ENCODE results near the gene XXYLT1.

The XXYLT1 gene

GRCh38 chr3:195097331-195098255 lies 173.4 kb downstream of the XXYLT1 start:
- no peaks in the 10 kb centered on the region for H3K9me3 ChIP-seq (ENCODE audit: control insufficient read depth, low read length)
- WGBS = 81% methylated on average over 19 of the region's 22 CpGs
- H3K4me3 ChIP-seq (ENCODE audit: insufficient read depth in 1 of 2, low read depth in 1 of 2, low read length in 2 of 2) = no peak overlapping the region
- H2BK15ac ChIP-seq (ENCODE audit: low read depth, poor library complexity, severe bottlenecking) = no peak overlapping the region
- no peak overlapping the region for H3K9ac ChIP-seq (ENCODE audit: low read length)
- H3K27me3 ChIP-seq (ENCODE audit: control insufficient read depth in 1 of 2, insufficient read depth in 1 of 2, low read length in 2 of 2) = no peaks in the 10 kb centered on the region
- H3K4ac ChIP-seq (ENCODE audit: low read depth in 1 of 2, low read length in 2 of 2) = no peak overlapping the region
- peaks cover 12% of the 10 kb centered on the region for H3K79me1 ChIP-seq (replicated peaks; ENCODE audit: low read length, poor library complexity, severe bottlenecking)
- H4K8ac ChIP-seq (ENCODE audit: low read length) = no peak overlapping the region
- no peak overlapping the region for H4K91ac ChIP-seq (ENCODE audit: low read length)
- H3K14ac ChIP-seq (ENCODE audit: low read length in 2 of 2) = no peak overlapping the region
- no peak overlapping the region for H2BK120ac ChIP-seq (ENCODE audit: low read depth, low read length)
- no peak overlapping the region for H3K18ac ChIP-seq (ENCODE audit: low read depth in 1 of 2, low read length in 2 of 2)
- H3K36me3 ChIP-seq (ENCODE audit: control insufficient read depth in 1 of 2, insufficient read depth in 2 of 2, low read depth in 1 of 2, low read length in 2 of 2) = peaks cover 0 to 5% of the 10 kb centered on the region in 2 experiments
- no peak overlapping the region for H3K23ac ChIP-seq (ENCODE audit: low read length in 2 of 2)
- H2AK5ac ChIP-seq (ENCODE audit: low read length, severe bottlenecking) = no peak overlapping the region
- no peak overlapping the region for H3K4me2 ChIP-seq (ENCODE audit: low read length, poor library complexity, severe bottlenecking)
- H3K27ac ChIP-seq (ENCODE audit: low read length, poor library complexity, severe bottlenecking) = no peak overlapping the region
- no peak overlapping the region for H2BK12ac ChIP-seq (ENCODE audit: low read length in 2 of 2)
- H2AFZ ChIP-seq (ENCODE audit: low read depth, low read length) = no peak overlapping the region
- peaks cover 19% of the 10 kb centered on the region for H3K4me1 ChIP-seq (ENCODE audit: control insufficient read depth, insufficient read depth, low read depth, low read length)
- DNase-seq = no peak
- H2BK5ac ChIP-seq (ENCODE audit: low read depth, low read length, poor library complexity, severe bottlenecking) = no peak overlapping the region

- Histone ChIP-seq H2BK15ac (ENCODE audit: low read depth, poor library complexity, severe bottlenecking) (no peak overlapping the region), H3K4me1 (ENCODE audit: control insufficient read depth, insufficient read depth, low read depth, low read length) (peaks cover 19% of the 10 kb centered on the region), H3K4me3 (ENCODE audit: insufficient read depth in 1 of 2, low read depth in 1 of 2, low read length in 2 of 2) (no peak overlapping the region), H3K4ac (ENCODE audit: low read depth in 1 of 2, low read length in 2 of 2) (no peak overlapping the region), H2BK5ac (ENCODE audit: low read depth, low read length, poor library complexity, severe bottlenecking) (no peak overlapping the region), H3K9me3 (ENCODE audit: control insufficient read depth, low read length) (no peaks in the 10 kb centered on the region), H3K14ac (ENCODE audit: low read length in 2 of 2) (peak overlapping the region in 1 of 2 experiments; percentile 18), H2AK5ac (ENCODE audit: low read length, severe bottlenecking) (no peak overlapping the region), H2BK12ac (ENCODE audit: low read length in 2 of 2) (no peak overlapping the region), H3K18ac (ENCODE audit: low read depth in 1 of 2, low read length in 2 of 2) (no peak overlapping the region), H3K9ac (ENCODE audit: low read length) (no peak overlapping the region), H2BK120ac (ENCODE audit: low read depth, low read length) (no peak overlapping the region), H3K23ac (ENCODE audit: low read length in 2 of 2) (no peak overlapping the region), H3K27me3 (ENCODE audit: control insufficient read depth in 1 of 2, insufficient read depth in 1 of 2, low read length in 2 of 2) (no peaks in the 10 kb centered on the region), H3K27ac (ENCODE audit: low read length, poor library complexity, severe bottlenecking) (no peak overlapping the region), H4K91ac (ENCODE audit: low read length) (no peak overlapping the region), H4K8ac (ENCODE audit: low read length) (no peak overlapping the region), H2AFZ (ENCODE audit: low read depth, low read length) (no peak overlapping the region), H3K79me1 (replicated peaks; ENCODE audit: low read length, poor library complexity, severe bottlenecking) (peaks cover 12% of the 10 kb centered on the region), H3K36me3 (ENCODE audit: control insufficient read depth in 1 of 2, insufficient read depth in 2 of 2, low read depth in 1 of 2, low read length in 2 of 2) (peaks cover 0 to 5% of the 10 kb centered on the region in 2 experiments), H3K4me2 (ENCODE audit: low read length, poor library complexity, severe bottlenecking) (no peak overlapping the region)
- 96% methylated on average over 12 of the region's 13 CpGs for WGBS
- no peak for DNase-seq
These were observed 174.3 kb downstream of the XXYLT1 start for GRCh38 chr3:195096484-195097330.

- no peak overlapping the region for H2BK15ac ChIP-seq (ENCODE audit: low read depth, poor library complexity, severe bottlenecking)
- no peak overlapping the region for H2AFZ ChIP-seq (ENCODE audit: low read depth, low read length)
- no peak overlapping the region for H4K8ac ChIP-seq (ENCODE audit: low read length)
- no peak overlapping the region for H3K9ac ChIP-seq (ENCODE audit: low read length)
- H2BK5ac ChIP-seq (ENCODE audit: low read depth, low read length, poor library complexity, severe bottlenecking) = no peak overlapping the region
- no peak overlapping the region for H3K4me3 ChIP-seq (ENCODE audit: insufficient read depth in 1 of 2, low read depth in 1 of 2, low read length in 2 of 2)
- H3K14ac ChIP-seq (ENCODE audit: low read length in 2 of 2) = peak overlapping the region in 1 of 2 experiments; percentile 18
- H3K36me3 ChIP-seq (ENCODE audit: control insufficient read depth in 1 of 2, insufficient read depth in 2 of 2, low read depth in 1 of 2, low read length in 2 of 2) = peaks cover 0 to 5% of the 10 kb centered on the region in 2 experiments
- no peak overlapping the region for H3K4me2 ChIP-seq (ENCODE audit: low read length, poor library complexity, severe bottlenecking)
- H3K79me1 ChIP-seq (replicated peaks; ENCODE audit: low read length, poor library complexity, severe bottlenecking) = peaks cover 12% of the 10 kb centered on the region
- no peaks in the 10 kb centered on the region for H3K9me3 ChIP-seq (ENCODE audit: control insufficient read depth, low read length)
- no peak overlapping the region for H2AK5ac ChIP-seq (ENCODE audit: low read length, severe bottlenecking)
- no peak overlapping the region for H3K23ac ChIP-seq (ENCODE audit: low read length in 2 of 2)
- peaks cover 19% of the 10 kb centered on the region for H3K4me1 ChIP-seq (ENCODE audit: control insufficient read depth, insufficient read depth, low read depth, low read length)
- H2BK12ac ChIP-seq (ENCODE audit: low read length in 2 of 2) = no peak overlapping the region
- no peak overlapping the region for H3K4ac ChIP-seq (ENCODE audit: low read depth in 1 of 2, low read length in 2 of 2)
- H3K27me3 ChIP-seq (ENCODE audit: control insufficient read depth in 1 of 2, insufficient read depth in 1 of 2, low read length in 2 of 2) = no peaks in the 10 kb centered on the region
- no peak overlapping the region for H3K18ac ChIP-seq (ENCODE audit: low read depth in 1 of 2, low read length in 2 of 2)
- WGBS = 95% methylated on average over 11 of the region's 11 CpGs
- H3K27ac ChIP-seq (ENCODE audit: low read length, poor library complexity, severe bottlenecking) = no peak overlapping the region
- no peak overlapping the region for H2BK120ac ChIP-seq (ENCODE audit: low read depth, low read length)
- H4K91ac ChIP-seq (ENCODE audit: low read length) = no peak overlapping the region
- no peak for DNase-seq
These were observed 174.9 kb downstream of the XXYLT1 start for GRCh38 chr3:195096053-195096452.

- no peak overlapping the region for H3K4ac ChIP-seq (ENCODE audit: low read depth in 1 of 2, low read length in 2 of 2)
These were observed 175.3 kb downstream of the XXYLT1 start for GRCh38 chr3:195095704-195096036.

More at GRCh38 chr3:195095704-195096036, 175.3 kb downstream of the XXYLT1 start:
- Histone ChIP-seq H3K23ac (ENCODE audit: low read length in 2 of 2) (no peak overlapping the region), H3K4me1 (ENCODE audit: control insufficient read depth, insufficient read depth, low read depth, low read length) (peaks cover 19% of the 10 kb centered on the region), H2AFZ (ENCODE audit: low read depth, low read length) (no peak overlapping the region), H3K4me2 (ENCODE audit: low read length, poor library complexity, severe bottlenecking) (no peak overlapping the region), H2BK15ac (ENCODE audit: low read depth, poor library complexity, severe bottlenecking) (no peak overlapping the region), H3K4me3 (ENCODE audit: insufficient read depth in 1 of 2, low read depth in 1 of 2, low read length in 2 of 2) (no peak overlapping the region), H2AK5ac (ENCODE audit: low read length, severe bottlenecking) (no peak overlapping the region), H3K18ac (ENCODE audit: low read depth in 1 of 2, low read length in 2 of 2) (no peak overlapping the region), H2BK120ac (ENCODE audit: low read depth, low read length) (no peak overlapping the region), H2BK5ac (ENCODE audit: low read depth, low read length, poor library complexity, severe bottlenecking) (no peak overlapping the region), H3K9ac (ENCODE audit: low read length) (no peak overlapping the region), H2BK12ac (ENCODE audit: low read length in 2 of 2) (peak overlapping the region in 1 of 2 experiments; percentile 21), H3K27me3 (ENCODE audit: control insufficient read depth in 1 of 2, insufficient read depth in 1 of 2, low read length in 2 of 2) (no peaks in the 10 kb centered on the region), H4K91ac (ENCODE audit: low read length) (peak overlapping the region; percentile 12), H4K8ac (ENCODE audit: low read length) (no peak overlapping the region), H3K14ac (ENCODE audit: low read length in 2 of 2) (no peak overlapping the region), H3K9me3 (ENCODE audit: control insufficient read depth, low read length) (no peaks in the 10 kb centered on the region), H3K36me3 (ENCODE audit: control insufficient read depth in 1 of 2, insufficient read depth in 2 of 2, low read depth in 1 of 2, low read length in 2 of 2) (peaks cover 0 to 5% of the 10 kb centered on the region in 2 experiments), H3K79me1 (replicated peaks; ENCODE audit: low read length, poor library complexity, severe bottlenecking) (peaks cover 9% of the 10 kb centered on the region), H3K27ac (ENCODE audit: low read length, poor library complexity, severe bottlenecking) (no peak overlapping the region)
- DNase-seq = no peak
- 86% methylated on average over 7 of the region's 7 CpGs for WGBS
